ENCODE results near the gene SERBP1. TPM values are rescaled to one million over a fixed set of nuclear protein-coding genes. Genes with fewer than 3 reads are reported as not detected.

The SERBP1 gene
- total RNA-seq, 2 experiments from 2014 or later, result 280 to 297 TPM

DNA sequence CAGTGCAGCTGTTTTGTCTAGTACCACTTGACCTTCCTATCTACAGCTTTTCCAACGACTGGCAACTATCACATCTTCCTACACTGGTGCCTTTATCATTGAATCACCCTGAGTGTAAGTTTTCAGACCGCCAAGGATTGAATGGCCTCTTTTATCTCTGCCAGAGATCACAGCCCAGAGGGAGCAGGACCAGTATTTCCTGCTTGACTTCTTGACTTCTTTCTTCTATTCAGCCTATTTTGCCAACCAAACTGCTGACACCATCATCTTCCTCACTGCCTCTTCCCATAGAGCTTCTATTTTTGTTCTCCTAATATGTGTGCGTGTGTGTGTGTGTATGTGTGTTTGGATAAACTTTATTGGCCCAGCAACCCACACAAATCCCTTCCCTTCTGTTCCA lies 53.8 kb downstream of the SERBP1 start:
- H3K4me1 Mint-ChIP-seq (ENCODE audit: low read depth), result peaks cover 12% of the 10 kb centered on the region
- H3K27me3 Mint-ChIP-seq (ENCODE audit: low read depth), result no peaks in the 10 kb centered on the region
- no peak overlapping the region for H3K4me3 Mint-ChIP-seq
- no peak for ATAC-seq
- no peak for DNase-seq
- no peak overlapping the region for H3K27ac Mint-ChIP-seq
- POLR2A ChIA-PET, result no interaction called here
- no peaks in the 10 kb centered on the region for H3K9me3 Mint-ChIP-seq (ENCODE audit: insufficient read depth)
- H3K36me3 Mint-ChIP-seq (ENCODE audit: low read depth), result peaks cover 63% of the 10 kb centered on the region
- CTCF ChIA-PET, result interaction anchor here (0.6 to 1.3 kb wide), 2 partner anchors 21 to 162 kb away, joined by 3 read pairs; no protein-coding TSS in a partner anchor

DNA sequence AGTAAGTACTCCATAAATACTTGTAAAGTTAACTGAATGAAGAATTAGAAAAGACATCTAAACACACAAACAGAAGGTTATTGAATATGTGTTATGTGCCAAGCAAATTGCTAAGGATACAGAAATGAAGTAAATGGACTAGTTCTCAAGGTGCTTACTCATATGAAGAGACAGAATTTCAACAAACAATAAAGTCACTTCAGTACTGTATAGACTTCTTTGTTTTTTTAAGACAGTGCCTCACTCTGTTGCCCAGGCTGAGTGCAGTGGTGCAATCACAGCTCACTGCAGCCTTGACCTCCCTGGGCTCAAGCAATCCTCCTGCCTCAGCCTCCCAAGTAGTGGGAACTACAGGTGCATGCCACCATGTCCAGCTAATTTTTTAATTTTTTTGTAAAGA lies 57.3 kb downstream of the SERBP1 start:
- no peak overlapping the region for H3K4me3 Mint-ChIP-seq
- H3K36me3 Mint-ChIP-seq (ENCODE audit: low read depth), result peaks cover 57% of the 10 kb centered on the region
- POLR2A ChIA-PET, result interaction anchor here (0.6 kb wide), 1 partner anchor 147 kb away, joined by 4 read pairs; no protein-coding TSS in a partner anchor
- DNase-seq (no peak), ATAC-seq (no peak)
- H3K27me3 Mint-ChIP-seq (ENCODE audit: low read depth), result no peaks in the 10 kb centered on the region
- CTCF ChIA-PET, result interaction anchor here (1.6 kb wide), 1 partner anchor 17 kb away, joined by 3 read pairs; no protein-coding TSS in a partner anchor
- H3K9me3 Mint-ChIP-seq (ENCODE audit: insufficient read depth), result no peaks in the 10 kb centered on the region
- H3K4me1 Mint-ChIP-seq (ENCODE audit: low read depth), result peaks cover 12% of the 10 kb centered on the region
- H3K27ac Mint-ChIP-seq, result no peak overlapping the region

DNA sequence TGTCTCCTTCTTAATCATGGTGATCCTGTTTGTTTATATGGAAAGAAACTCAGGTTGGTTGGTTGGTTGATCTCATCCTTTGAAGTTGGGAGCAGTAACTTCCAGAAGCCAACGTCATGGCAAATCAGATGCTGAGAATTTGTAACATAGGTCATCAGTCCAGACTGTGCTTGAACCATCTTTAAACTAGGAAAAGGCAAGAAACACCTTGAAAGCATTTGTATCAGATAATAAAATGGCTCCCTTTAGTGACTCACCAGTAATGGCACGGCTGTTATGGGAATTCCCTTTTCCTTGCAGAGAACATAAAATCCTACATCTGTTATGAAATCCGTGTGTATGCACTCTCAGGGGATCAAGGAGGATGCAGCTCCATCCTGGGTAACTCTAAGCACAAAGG lies 58.1 kb downstream of the SERBP1 start:
- CTCF ChIA-PET, result interaction anchor here (1.4 to 1.6 kb wide), 2 partner anchors 16 to 17 kb away, joined by 3 read pairs; no protein-coding TSS in a partner anchor
- Mint-ChIP-seq H3K4me1 (ENCODE audit: low read depth) (peaks cover 5% of the 10 kb centered on the region), H3K36me3 (ENCODE audit: low read depth) (peaks cover 52% of the 10 kb centered on the region), H3K9me3 (ENCODE audit: insufficient read depth) (no peaks in the 10 kb centered on the region), H3K27ac (no peak overlapping the region), H3K27me3 (ENCODE audit: low read depth) (no peaks in the 10 kb centered on the region), H3K4me3 (no peak overlapping the region)
- POLR2A ChIA-PET, result no interaction called here
- no peak for ATAC-seq
- no peak for DNase-seq

DNA sequence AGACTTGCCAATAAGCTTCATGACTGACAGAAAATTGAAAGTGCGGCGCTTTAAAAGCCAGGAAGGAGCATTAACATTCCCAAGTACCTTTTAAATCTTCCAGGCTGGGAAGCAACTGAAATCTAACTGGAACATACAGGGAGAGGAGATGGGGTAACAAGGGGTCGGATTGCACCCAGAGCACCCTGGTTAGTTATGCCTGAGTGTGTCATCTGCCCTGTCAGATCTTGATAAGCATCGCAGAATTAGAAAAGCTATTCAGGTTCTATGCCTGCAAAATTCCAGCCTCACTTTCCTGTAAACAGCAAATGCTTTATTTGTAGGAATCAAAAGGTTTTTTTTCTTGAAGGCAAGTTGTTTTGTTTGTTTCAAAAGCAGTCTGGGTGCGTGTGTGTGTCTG lies 58.5 kb downstream of the SERBP1 start:
- Mint-ChIP-seq H3K27me3 (ENCODE audit: low read depth) (no peaks in the 10 kb centered on the region), H3K36me3 (ENCODE audit: low read depth) (peaks cover 49% of the 10 kb centered on the region), H3K9me3 (ENCODE audit: insufficient read depth) (no peaks in the 10 kb centered on the region), H3K4me3 (no peak overlapping the region), H3K4me1 (ENCODE audit: low read depth) (peaks cover 2% of the 10 kb centered on the region), H3K27ac (no peak overlapping the region)
- ATAC-seq, result no peak
- no peak for DNase-seq
- ChIA-PET POLR2A (no interaction called here), CTCF (interaction anchor here (1.4 kb wide), 1 partner anchor 17 kb away, joined by 3 read pairs; no protein-coding TSS in a partner anchor)

DNA sequence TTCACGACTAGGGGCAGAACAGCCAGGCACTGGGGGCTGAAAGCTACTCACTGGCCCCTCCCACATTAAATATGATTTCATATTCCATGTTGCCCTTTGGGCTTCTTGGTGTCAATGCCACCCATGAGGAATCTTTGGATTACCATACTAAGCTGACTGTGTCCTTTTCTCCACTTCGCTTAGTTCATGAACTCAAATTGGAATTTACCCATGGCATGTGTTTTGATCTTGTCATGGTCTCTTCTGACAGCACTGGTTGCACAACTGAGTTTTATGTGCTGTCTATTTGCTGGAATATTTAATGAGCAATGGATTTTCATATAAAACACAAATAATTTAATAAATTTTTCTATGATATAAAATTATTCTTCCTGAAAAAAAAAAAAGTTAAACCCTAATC lies 59.2 kb downstream of the SERBP1 start:
- H3K4me3 Mint-ChIP-seq, result no peak overlapping the region
- H3K27me3 Mint-ChIP-seq (ENCODE audit: low read depth), result no peaks in the 10 kb centered on the region
- no peaks in the 10 kb centered on the region for H3K9me3 Mint-ChIP-seq (ENCODE audit: insufficient read depth)
- H3K27ac Mint-ChIP-seq, result no peak overlapping the region
- H3K36me3 Mint-ChIP-seq (ENCODE audit: low read depth), result peaks cover 45% of the 10 kb centered on the region
- ATAC-seq (no peak), DNase-seq (no peak)
- ChIA-PET POLR2A (no interaction called here), CTCF (interaction anchor here (1.4 kb wide), 1 partner anchor 18 kb away, joined by 3 read pairs; no protein-coding TSS in a partner anchor)
- H3K4me1 Mint-ChIP-seq (ENCODE audit: low read depth), result no peaks in the 10 kb centered on the region

DNA sequence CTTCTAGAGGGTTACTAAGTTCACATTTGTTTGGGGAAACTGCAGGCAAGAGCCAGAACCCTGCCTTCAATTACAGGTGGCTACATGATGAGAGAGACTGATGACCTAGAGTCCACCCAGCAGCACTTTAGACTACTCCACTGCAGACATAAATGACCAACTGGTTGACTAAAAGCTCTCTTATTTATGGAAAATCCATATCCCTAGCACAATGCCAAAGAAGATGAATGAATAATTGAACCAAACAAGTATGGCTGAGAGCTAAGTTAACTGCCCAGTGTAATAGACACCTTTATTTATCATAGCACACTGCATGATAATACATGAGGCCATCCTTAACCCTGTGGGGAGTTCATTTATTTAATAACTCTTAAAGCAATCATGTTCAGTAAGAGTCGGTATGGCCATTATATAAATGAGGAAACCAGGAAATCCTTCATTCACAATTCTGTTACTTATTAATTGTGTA lies 62.1 kb downstream of the SERBP1 start:
- H3K36me3 Mint-ChIP-seq (ENCODE audit: low read depth), result peaks cover 49% of the 10 kb centered on the region
- no peaks in the 10 kb centered on the region for H3K27me3 Mint-ChIP-seq (ENCODE audit: low read depth)
- no peak overlapping the region for H3K27ac Mint-ChIP-seq
- no peak overlapping the region for H3K4me3 Mint-ChIP-seq
- H3K9me3 Mint-ChIP-seq (ENCODE audit: insufficient read depth), result no peaks in the 10 kb centered on the region
- no peak for ATAC-seq
- no peak for DNase-seq
- H3K4me1 Mint-ChIP-seq (ENCODE audit: low read depth), result no peaks in the 10 kb centered on the region
- ChIA-PET CTCF (interaction anchor here (0.7 to 1.0 kb wide), 2 partner anchors 106 to 154 kb away, joined by 3 to 6 read pairs; no protein-coding TSS in a partner anchor), POLR2A (interaction anchor here (0.6 kb wide), 1 partner anchor 392 kb away, joined by 3 read pairs; no protein-coding TSS in a partner anchor)

DNA sequence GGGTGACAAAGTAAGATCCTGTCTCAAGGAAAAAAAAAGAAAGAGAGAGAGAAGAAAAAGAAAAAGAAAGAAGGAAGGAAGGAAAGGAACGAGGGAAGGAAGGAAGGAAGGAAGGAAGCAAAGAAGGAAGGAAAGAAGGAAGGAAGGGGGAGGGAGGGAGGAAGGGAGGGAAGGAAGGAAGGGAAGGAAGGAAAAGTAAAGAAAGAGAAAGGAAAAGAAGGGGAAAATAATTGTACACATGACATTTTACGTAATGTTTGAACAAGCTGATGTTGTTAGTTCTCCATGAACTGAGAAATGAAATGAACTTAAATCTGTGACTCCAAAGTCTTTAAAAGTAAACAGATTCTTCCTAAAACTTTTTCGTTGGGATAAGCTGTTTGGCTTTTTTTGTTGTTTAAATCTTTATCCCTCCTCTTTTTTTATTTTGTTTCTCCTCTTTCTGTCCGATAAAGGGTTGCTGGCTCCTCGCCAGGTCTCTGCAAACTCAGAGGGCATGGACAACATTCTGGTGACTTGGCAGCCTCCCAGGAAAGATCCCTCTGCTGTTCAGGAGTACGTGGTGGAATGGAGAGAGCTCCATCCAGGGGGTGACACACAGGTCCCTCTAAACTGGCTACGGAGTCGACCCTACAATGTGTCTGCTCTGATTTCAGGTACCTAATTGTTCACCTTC lies 62.7 kb downstream of the SERBP1 start:
- Mint-ChIP-seq H3K27ac (no peak overlapping the region), H3K4me1 (ENCODE audit: low read depth) (no peaks in the 10 kb centered on the region), H3K4me3 (no peak overlapping the region), H3K9me3 (ENCODE audit: insufficient read depth) (no peaks in the 10 kb centered on the region), H3K36me3 (ENCODE audit: low read depth) (peaks cover 48% of the 10 kb centered on the region), H3K27me3 (ENCODE audit: low read depth) (no peaks in the 10 kb centered on the region)
- no peak for ATAC-seq
- POLR2A ChIA-PET, result no interaction called here
- CTCF ChIA-PET, result interaction anchor here (0.7 to 1.0 kb wide), 2 partner anchors 105 to 153 kb away, joined by 3 to 6 read pairs; no protein-coding TSS in a partner anchor
- DNase-seq, result no peak

DNA sequence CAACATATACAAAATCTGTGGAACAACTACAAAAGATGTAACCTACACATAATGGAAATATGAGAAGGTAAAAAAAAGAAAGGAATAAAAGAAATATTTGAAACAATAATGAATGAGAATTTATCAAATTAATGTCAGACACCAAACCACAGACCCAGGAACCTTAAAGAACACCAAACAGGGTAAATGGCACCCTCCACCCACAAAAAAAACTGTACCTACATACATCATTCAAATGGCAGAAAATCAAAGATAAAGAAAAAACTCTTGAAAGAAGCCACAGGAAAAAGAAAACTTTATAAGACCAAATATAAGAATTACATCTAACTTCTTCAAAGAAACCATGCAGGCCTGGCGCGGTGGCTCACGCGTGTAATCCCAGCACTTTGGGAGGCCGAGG lies 68.6 kb downstream of the SERBP1 start:
- ChIA-PET POLR2A (no interaction called here), CTCF (interaction anchor here (0.6 kb wide), 1 partner anchor 599 kb away, joined by 3 read pairs; no protein-coding TSS in a partner anchor)
- Mint-ChIP-seq H3K4me1 (ENCODE audit: low read depth) (peaks cover 12% of the 10 kb centered on the region), H3K9me3 (ENCODE audit: insufficient read depth) (no peaks in the 10 kb centered on the region), H3K27ac (no peak overlapping the region), H3K4me3 (no peak overlapping the region), H3K36me3 (ENCODE audit: low read depth) (peaks cover 31% of the 10 kb centered on the region), H3K27me3 (ENCODE audit: low read depth) (no peaks in the 10 kb centered on the region)
- DNase-seq (no peak), ATAC-seq (no peak)

DNA sequence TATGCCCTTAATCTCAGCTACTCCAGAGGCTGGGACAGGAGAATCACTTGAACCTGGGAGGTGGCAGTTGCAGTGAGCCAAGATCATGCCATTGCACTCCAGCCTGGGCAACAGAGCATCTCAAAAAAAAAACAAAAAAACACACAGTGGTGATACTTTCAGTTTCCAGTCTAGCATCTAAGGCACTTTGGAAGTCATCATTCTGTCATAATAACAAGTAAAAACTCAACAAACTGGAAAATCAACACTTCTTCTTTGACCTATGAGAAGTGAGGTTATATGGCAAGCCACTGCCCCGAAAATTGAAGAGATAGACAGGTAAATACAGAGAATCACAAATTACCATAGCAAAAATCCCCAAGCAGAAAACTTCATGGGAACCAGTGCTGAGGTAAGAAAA lies 70.6 kb downstream of the SERBP1 start:
- Mint-ChIP-seq H3K36me3 (ENCODE audit: low read depth) (peaks cover 32% of the 10 kb centered on the region), H3K9me3 (ENCODE audit: insufficient read depth) (no peaks in the 10 kb centered on the region), H3K4me3 (no peak overlapping the region), H3K27ac (no peak overlapping the region), H3K4me1 (ENCODE audit: low read depth) (peaks cover 12% of the 10 kb centered on the region), H3K27me3 (ENCODE audit: low read depth) (no peaks in the 10 kb centered on the region)
- CTCF ChIA-PET, result interaction anchor here (1.5 kb wide), 1 partner anchor 146 kb away, joined by 4 read pairs; no protein-coding TSS in a partner anchor
- POLR2A ChIA-PET, result no interaction called here
- no peak for ATAC-seq
- DNase-seq, result no peak

Other genes with a start within 250 kb of the SERBP1 start
- 10 to 100 TPM; 17.3 to 19.6 TPM for gene IL12RB2, start 122.5 kb downstream of the SERBP1 start, total RNA-seq